Body of pancreas (tissue), 4 donors: Measurements from ENCODE around the gene SIPA1L3.

Experiments
- POLR2A ChIP-seq, 3 donors: fragments of 450-650 bp; IDR thresholded peaks; one replicate each; pipeline ENCODE4 v1.6.1; 2016; ENCODE audit warnings: antibody characterized with exemption in 3 of 3, mild to moderate bottlenecking in 2 of 3
- TF ChIP-seq, protein P1 (sequence below), 7 experiments: fragments of 450-650 bp in 4 of 7; fragments of 200-600 bp in 3 of 7; sonication (generic) in 3 of 7; IDR thresholded peaks; one replicate each; pipeline ENCODE4 v1.5.1; 2016 to 2019; ENCODE audit warnings: antibody characterized with exemption in 7 of 7

- TF ChIP-seq, protein P1, sequence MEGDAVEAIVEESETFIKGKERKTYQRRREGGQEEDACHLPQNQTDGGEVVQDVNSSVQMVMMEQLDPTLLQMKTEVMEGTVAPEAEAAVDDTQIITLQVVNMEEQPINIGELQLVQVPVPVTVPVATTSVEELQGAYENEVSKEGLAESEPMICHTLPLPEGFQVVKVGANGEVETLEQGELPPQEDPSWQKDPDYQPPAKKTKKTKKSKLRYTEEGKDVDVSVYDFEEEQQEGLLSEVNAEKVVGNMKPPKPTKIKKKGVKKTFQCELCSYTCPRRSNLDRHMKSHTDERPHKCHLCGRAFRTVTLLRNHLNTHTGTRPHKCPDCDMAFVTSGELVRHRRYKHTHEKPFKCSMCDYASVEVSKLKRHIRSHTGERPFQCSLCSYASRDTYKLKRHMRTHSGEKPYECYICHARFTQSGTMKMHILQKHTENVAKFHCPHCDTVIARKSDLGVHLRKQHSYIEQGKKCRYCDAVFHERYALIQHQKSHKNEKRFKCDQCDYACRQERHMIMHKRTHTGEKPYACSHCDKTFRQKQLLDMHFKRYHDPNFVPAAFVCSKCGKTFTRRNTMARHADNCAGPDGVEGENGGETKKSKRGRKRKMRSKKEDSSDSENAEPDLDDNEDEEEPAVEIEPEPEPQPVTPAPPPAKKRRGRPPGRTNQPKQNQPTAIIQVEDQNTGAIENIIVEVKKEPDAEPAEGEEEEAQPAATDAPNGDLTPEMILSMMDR (IDR thresholded peaks at IDR 0.05): no peak
- no peak for TF ChIP-seq POLR2A (IDR thresholded peaks at IDR 0.05)
Observed at GRCh38 chr19:38141108-38141507, 234.1 kb downstream of the SIPA1L3 start.
